ENCODE results near the gene PPP2R5B.

PPP2R5B gene

GRCh38 chr11:64908766-64909165 lies 15.7 kb upstream of the PPP2R5B start:
- DNase-seq (ENCODE audit: low spot score) = no peak

- no peak for DNase-seq (ENCODE audit: low spot score)
Observed at GRCh38 chr11:64909653-64910343, 14.7 kb upstream of the PPP2R5B start.

GRCh38 chr11:64910451-64911093 lies 13.9 kb upstream of the PPP2R5B start:
- no peak for DNase-seq (ENCODE audit: low spot score)

- DNase-seq (ENCODE audit: low spot score) = no peak
Observed at GRCh38 chr11:64911142-64911541, 13.3 kb upstream of the PPP2R5B start.

GRCh38 chr11:64911689-64912088 lies 12.8 kb upstream of the PPP2R5B start:
- no peak for DNase-seq (ENCODE audit: low spot score)

- no peak for DNase-seq (ENCODE audit: low spot score)
Observed at GRCh38 chr11:64913171-64913727, 11.2 kb upstream of the PPP2R5B start.

GRCh38 chr11:64914123-64914522 lies 10.4 kb upstream of the PPP2R5B start:
- no peak for DNase-seq (ENCODE audit: low spot score)

GRCh38 chr11:64915376-64915887 lies 9.1 kb upstream of the PPP2R5B start:
- no peak for DNase-seq (ENCODE audit: low spot score)

- peak; percentile 42 for DNase-seq (ENCODE audit: low spot score)
Observed at GRCh38 chr11:64916040-64916774, 8.3 kb upstream of the PPP2R5B start.

- DNase-seq (ENCODE audit: low spot score) = peak; percentile 100
Observed at GRCh38 chr11:64916775-64917662, 7.5 kb upstream of the PPP2R5B start, which contains the start of gene ATG2A. Gene ATG2A, minus strand, starts transcription at chr11:64917209. Its CDS starts 74 bp downstream, at chr11:64917135.

- no peak for DNase-seq (ENCODE audit: low spot score)
Observed at GRCh38 chr11:64917663-64917995, 6.9 kb upstream of the PPP2R5B start.

GRCh38 chr11:64918017-64918416 lies 6.5 kb upstream of the PPP2R5B start:
- DNase-seq (ENCODE audit: low spot score) = peak; percentile 1

GRCh38 chr11:64919627-64920026 lies 4.9 kb upstream of the PPP2R5B start:
- no peak for DNase-seq (ENCODE audit: low spot score)

- no peak for DNase-seq (ENCODE audit: low spot score)
Observed at GRCh38 chr11:64920124-64920523, 4.4 kb upstream of the PPP2R5B start.

- DNase-seq (ENCODE audit: low spot score) = no peak
Observed at GRCh38 chr11:64921384-64921783, 3.1 kb upstream of the PPP2R5B start.

GRCh38 chr11:64923151-64923661 lies 1.3 kb upstream of the PPP2R5B start:
- no peak for DNase-seq (ENCODE audit: low spot score)

- DNase-seq (ENCODE audit: low spot score) = no peak
Observed at GRCh38 chr11:64924910-64925284, 408 bp downstream of the PPP2R5B start.

GRCh38 chr11:64925536-64926436 lies 1.3 kb downstream of the PPP2R5B start:
- DNase-seq (ENCODE audit: low spot score) = no peak

GRCh38 chr11:64926689-64927088 lies 2.2 kb downstream of the PPP2R5B start:
- DNase-seq (ENCODE audit: low spot score) = no peak

- DNase-seq (ENCODE audit: low spot score) = no peak
Observed at GRCh38 chr11:64928957-64929356, 4.5 kb downstream of the PPP2R5B start.

All from CD4-positive, alpha-beta T cell treated with Interleukin-2 at 100 ng/mL for 4 hours (primary cell).